HTR-8/SVneo (cell line): Measurements from ENCODE around the gene NF1.

Experiments
- DNase-seq: peaks from one replicate; pipeline ENCODE4 v3.0.0; 2011; ENCODE audit warnings: low spot score, mixed read lengths; ENCODE audit not compliant: insufficient read length
- FAIRE-seq: peaks from 2 replicates; lab custom pipeline; 2011; peaks lifted over from hg19 to GRCh38; lab: Jason Lieb, UNC

The NF1 gene

DNA sequence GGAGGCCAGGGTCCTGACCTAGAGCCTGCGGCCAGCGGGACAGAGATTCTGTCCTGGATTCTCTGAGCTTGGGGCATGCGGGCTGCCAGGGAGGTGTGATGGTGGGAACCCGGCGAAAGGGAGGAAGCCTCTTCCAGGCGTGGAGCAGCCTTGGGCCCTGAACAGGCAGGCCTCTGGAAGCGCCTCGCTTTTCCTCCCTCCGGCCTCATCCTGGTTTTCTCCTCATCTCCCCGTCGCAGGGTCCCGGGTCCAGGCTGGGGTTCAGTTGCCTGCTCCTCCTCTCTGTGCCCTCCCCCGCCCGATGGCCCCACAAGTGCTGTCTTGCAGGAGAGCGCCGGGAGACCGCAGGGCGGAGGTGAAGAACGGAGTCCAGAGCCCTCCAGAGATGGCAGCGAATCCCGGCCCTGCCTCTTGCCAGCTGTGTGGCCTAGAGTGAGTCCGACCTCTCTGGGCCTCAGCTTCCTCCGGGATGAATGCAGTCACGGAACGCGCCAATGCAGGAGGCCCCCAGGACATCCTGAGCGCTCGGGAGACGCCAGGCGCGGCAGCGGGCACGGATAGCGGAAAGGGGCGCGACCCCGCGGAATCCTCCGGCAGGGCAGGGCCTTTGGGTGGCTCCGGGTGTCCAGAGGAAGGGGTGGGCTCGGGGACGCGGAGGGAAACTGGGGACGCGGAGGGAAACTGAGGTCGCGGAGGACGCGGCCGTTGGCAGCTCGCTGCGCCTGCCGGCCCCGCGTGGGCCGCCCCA is 296.1 kb downstream of the NF1 start:
- no peak for DNase-seq
- FAIRE-seq, result no peak

DNA sequence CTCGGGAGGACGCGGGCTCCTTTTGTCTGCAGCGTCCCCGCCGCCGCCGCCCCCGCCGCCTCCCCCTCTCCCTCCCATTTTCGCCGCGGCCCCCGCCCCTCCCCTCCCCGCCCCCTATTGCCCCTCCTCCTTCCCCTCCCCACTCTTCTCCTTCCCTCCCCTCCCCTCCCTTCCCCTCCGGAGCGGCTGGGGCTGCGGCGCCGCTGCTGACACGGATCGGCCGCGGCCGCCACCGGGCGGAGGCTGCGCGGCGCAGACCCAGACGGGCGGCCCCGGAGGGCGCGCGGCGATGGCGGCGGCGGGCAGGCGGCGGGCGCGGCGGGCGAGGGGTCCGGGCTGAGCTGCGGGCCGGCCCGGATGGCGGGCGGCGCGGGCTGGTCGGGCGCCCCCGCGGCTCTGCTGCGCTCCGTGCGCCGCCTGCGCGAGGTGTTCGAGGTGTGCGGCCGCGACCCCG is 296.7 kb downstream of the NF1 start, which contains the start of gene RAB11FIP4:
Gene RAB11FIP4, plus strand, starts transcription at position 180 of the 454 bp plus-strand sequence. Its CDS starts 178 bp downstream, at position 358.
- peak; percentile 57 for DNase-seq
- FAIRE-seq, result peak; percentile 13

DNA sequence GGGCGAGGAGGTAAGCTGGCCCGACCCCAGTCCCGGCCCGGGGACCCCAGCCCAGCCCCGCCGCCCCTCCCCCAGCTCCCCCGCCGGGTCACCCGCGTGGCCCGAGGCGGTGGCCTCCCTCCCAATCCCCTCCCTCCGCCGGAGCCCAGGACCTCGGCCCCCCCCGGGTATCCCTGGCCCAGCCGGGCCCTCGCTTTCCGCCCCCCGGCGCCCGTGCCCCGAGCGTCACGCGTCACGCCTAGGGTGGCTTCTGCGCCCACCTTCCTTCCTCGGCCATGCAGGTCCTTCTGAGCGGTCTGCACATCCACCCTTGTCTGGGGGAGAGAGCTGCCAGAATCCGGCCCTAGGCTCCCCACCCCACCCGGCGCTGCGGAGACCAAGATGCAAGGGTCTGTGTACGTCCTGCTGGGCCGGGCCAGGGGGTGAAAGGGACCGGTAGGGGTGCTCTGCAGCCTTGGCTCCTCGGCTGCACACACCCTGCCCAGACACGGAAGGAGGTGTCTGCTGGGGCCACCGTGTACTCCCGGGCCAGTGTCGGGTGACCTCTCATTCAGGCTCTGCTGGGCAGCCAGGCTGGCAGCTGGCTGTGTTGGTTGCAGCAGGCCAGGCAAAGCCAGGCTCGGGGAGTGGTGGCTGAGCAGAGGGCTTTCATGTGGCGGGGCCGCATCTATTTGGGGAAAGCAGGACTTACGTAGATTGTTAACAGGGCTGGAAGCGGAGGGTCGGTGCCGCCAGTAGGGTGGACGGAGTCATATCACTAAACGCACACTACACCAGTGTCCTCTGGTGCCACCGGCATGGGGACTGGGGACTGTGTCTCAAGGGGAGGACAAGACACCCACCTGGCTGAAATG is 297.5 kb downstream of the NF1 start:
- no peak for DNase-seq
- peak; percentile 38 for FAIRE-seq

DNA sequence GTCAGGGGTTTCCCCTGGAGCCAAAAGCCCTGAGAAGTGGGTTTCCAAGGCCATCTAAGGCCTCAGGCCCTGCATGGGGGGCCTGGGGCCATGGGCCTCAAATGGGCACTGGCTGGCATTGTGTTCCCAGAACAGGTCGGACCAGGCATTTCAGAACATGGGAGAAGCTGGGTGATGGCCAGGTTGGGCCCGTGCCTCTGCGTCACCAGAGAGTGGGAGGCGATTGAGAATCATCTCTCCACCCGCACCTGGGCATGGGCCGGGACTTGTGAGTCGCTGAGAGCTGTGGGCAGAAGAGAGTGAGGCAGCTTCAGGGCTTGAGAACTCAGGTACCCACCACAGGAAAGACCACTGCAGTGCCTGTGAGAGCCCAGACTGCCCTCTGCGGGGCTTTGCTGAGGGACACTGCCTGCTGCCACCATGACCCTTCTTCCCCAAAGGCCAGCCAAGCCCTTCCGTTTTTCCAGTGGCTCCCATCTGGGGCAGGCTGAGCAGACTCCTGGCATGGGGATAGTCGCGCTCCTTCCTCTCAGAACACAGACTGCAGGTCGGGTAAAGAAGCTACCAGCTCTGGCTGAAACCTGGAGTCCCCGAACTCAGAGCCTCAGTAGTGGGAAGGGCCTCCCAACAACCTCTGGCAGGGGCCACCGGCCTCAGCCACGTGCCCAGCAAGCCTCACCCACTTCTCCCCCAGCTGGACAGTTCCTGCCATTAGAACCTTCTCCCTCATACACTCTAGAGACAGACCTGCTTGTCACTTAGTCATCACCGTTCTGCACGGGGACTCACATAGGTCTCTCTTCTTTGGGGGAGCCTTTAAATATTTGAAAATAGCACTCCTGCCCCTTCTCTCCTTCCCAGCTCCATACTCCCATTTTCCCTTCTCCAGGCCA is 298.3 kb downstream of the NF1 start:
- no peak for DNase-seq
- FAIRE-seq, result no peak

DNA sequence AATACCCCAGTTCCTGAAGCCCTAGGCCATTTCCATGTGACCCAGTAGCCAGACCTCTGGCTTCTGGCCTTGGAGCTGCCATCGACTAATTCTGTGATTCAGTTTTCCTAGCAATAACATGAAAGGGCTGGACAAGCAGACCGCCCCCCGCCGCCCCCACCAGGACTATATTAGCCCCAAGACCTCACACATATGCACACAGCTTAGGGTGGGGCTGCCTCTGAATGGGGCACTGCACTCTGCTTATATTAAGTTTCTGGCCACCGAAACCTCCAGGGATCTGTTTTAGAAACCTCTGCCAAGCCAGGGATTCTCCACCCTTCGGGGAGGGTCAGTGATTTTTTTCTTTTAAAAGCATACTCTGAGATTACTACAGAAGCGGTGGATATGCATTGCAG is 299.0 kb downstream of the NF1 start:
- FAIRE-seq (no peak), DNase-seq (no peak)

DNA sequence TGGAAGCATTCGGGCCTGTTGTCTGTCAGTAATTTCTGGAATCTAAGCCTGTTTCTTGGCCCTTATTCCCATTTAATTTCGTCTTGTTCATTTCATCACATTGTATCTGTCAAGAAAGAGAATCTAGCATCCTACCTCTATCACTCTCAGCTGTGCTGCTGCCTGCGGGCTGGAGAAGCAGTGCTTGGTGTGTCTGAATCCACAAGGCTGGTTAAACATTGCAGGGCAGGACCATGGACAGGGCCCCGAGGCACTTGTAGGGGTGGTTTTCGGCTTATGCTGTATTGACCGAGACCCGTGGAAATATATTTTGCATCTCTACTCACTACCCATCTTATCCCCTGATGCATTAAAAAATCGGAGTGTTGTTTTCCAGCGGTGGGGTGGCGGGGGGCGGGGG is 299.8 kb downstream of the NF1 start:
- peak; percentile 52 for DNase-seq
- FAIRE-seq, result peak; percentile 42

DNA sequence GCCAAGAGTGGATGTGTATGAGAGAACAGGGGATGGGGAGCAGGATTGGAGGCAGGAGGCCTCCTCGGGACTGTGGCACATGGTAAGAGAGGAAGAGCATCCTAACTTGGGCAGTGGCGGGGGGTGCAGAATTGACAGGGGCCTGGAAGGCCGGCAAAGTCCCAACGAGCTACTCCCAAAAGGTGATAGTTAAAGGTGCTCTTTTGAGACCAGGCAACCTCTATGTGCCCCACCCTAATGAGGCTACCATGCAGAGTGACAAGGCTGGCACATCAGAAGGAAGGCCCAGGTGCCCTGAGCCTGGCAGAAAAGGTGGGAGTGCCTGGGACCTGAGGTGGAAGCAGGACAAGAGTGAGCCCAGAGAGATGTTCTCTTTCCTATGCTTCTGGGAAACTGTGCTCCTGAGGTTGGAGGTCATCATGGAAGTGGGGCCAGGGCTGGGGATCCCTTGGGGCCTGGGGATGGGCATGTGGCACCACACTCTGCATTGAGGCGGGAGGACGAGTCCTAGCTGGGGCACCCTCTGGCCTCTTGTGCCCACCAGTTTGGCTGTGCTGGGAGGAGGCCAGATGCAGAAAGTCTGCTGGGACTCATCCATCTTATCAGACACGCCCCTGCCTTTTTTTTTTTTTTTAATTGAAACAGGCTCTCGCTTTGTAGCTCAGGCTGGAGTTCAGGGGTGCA is 302.6 kb downstream of the NF1 start:
- FAIRE-seq (no peak), DNase-seq (no peak)

DNA sequence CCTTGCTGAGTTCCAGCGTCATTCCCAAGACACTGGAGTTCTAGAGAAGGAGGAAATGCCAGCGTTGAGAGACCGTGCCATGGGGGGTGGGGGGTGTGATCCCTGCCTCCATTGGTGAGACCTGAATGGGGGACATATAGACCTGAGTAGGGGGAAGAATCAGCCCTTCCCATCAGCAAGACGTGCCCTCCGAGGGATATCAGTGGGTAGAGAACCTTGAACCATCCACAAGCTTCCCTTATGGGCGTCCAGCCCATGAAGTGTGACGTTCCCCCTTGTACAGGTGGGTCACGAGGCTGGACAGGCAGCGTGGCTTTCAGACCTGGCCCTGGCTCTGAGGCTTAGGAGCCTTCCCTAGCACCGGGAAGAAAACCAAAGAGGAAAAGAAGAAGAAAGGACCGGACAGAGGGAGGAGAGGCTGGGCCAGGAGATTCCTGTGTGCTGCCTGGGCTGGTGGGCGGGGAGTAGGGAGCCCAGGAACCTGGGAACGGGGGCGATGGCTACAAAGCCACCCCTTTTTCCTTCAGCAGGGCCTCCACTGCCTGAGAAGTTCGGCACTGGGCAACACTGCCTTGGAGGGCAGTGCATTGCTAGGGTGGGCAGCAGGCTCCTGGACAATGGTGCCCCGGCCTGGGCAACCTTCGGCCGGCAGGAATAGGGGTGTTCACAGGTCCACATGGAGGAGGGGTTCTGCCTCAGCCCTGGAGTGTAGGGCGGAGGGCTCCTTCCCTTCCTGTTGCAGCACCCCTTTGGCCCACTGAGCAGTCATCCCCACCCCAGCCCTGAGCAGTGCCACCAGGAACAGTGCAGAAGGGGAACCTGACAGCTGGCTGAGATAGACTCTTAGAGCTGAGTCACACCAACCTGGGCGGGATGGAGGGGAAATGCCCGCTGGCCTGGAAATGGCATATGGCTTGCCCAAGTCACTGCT is 303.9 kb downstream of the NF1 start:
- FAIRE-seq, result no peak
- no peak for DNase-seq

DNA sequence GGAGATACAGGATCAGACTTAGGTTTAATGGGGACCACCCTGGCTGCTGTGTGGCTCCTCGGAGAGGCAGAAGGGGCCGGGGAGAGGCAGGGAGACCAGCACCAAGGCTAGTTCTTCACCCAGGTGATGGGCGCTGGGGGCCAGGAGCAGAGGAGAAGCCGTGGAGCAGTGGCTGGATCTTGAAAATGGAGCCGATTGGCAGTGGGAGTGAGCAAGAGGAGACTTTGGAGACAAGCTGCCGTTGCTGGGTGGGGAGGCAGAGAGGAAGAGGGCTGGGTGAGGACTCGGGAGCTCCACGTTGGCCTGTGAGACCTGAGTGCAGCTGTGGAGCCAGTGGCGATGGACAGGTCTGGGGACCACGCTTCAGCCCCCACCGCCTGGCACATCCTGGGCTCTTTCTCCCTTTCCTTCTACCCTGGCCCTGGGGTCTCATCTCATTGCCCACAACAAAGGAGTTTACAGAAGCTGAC is 305.7 kb downstream of the NF1 start:
- DNase-seq (no peak), FAIRE-seq (no peak)

DNA sequence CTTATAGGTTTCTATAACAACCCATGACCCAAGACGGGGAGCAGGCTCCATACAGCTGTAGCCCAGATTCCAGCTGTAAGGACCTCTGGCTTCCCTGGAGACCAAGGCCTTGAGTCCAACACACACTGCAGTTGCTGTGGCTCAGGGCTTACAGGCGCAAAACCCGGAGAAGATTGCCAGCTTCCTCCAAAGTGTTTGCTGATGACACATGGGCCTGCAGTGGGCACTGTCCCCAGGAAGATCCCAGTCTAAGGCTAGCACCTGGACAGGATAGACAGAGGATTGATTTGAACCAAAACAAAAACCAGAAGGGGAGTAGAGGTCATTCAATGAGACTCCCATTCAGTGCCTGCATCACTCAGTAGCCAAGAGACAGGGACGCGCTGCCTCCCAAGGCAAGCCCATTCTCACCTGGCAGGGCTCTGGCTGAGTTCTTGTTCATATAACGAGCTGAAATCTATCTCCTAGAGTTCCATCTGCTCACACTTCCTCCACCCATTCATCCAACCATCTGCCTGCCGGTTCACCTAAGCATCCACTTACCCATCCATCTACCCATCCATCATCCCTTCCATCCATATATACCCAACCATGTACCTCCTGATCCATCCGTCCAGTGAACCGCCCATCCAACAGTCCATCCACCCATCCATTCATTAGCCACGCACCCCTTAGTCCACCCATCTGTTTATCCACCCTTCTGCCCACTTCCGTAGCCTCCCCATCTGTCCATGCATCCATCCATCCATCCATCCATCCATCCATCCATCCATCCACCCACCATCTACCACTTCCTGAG is 306.9 kb downstream of the NF1 start:
- DNase-seq (no peak), FAIRE-seq (peak; percentile 40)

DNA sequence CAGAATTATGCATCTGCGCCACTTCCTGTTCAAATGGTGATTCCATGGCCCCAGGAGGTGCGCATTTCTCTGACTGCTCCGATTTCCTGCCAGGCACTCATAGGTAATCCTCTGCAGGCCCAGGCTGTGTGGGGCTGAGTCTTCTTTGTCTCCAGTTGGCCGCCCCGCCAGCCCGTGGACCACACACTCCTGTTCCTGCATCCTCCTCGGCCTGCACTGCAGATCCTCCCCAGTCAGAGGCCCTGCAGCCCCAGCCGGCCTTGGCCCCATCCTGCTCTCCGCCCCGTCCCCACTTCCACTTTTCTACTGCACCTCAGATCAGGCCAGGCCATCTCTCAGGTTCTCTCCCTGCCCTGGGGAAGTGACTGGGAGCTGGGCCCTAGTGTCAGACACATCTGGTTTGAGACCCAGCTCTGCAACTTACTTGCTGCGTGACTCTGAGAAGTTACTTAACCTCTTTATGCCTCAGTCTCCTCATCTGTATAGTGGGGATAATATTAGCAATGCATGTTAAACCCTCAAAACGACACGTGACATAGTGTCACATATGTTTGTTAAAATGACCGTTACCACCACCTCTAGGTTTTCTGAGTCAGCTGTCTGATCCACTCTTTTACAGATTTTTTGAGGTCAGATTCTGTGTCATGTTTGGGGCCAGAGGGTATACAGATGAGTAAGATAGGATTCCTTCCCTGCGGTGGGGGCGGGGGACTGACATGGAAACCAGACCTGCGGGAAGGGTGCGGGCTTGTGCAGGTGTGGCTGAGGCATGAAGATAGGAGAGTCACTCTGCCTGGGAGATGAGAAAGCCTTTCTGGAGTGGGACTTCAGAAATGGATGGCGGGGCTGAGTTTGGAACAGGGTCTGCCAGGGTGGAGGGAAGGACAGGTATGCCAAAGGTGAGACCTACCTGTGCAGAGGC is 309.5 kb downstream of the NF1 start:
- no peak for FAIRE-seq
- DNase-seq, result no peak

DNA sequence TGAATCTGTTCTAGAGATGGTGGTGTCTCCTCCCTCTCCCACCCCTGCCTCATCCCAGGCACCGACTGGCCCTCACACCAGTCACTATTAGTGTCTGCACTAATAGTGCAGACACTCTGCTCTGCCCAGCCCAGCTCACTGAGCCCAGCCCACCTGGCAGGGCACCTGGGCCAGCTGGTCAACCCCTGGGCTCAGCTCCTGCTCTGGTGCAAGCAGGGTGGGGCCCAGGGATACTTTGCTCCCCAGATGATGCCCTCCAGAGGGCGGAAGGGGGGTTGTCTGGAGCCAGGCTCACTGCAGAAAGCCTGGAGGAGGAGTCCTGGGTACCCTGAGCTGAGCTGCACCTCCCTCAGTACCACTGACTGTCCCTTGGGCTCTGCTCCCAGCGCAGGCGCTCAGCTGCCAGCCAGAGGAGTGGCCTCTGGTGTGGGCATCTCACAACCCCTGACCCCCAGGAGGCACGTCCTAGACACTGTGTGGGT is 311.2 kb downstream of the NF1 start:
- no peak for DNase-seq
- no peak for FAIRE-seq

DNA sequence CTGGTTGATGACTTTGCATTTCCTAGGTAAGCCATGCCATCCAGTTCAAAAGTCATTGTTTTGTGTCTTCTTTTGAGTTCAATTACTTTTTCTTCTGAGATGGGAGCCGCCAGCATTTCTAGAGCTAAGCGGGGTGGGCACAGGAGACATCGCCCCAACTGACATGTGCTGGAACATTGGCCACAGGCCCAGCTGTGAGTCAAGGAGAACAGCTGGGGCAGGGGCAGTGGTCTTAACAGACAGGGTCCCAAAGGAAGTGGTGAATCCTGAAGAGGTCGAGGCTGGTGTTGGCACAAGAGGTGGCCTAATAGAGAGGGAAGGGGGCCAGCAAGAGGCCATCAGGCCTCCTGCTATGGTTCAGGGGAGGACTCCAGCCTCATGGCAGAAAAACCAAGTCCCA is 313.8 kb downstream of the NF1 start:
- DNase-seq, result no peak
- no peak for FAIRE-seq

DNA sequence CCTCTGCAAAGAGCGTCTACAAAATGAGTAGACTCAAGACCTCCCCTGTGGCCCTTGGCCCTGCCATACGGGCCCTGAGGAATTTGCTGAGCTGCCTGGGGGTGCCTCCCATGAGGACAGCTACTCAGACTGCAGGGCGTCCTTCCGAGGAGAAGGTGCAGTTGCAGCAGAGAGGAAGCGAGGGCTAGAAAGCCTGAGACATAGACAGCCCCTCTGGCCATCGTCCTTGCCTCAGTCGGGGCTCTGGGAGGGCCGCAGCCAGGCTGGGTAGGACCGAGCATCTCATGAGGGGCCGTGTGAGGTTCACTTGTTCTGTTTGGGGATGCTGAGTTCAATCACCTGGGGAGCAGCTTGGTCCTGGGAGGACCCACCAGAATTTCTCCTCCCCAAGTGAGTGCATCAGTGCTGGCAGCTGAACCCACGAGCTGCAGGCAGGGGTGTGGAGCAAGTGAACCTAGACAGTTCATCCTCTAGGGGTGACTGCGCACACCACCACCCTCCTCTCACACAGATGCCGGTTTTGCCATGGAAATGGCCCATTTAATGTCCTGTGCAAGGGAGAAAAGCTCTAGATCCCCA is 317.0 kb downstream of the NF1 start:
- no peak for FAIRE-seq
- DNase-seq, result no peak

DNA sequence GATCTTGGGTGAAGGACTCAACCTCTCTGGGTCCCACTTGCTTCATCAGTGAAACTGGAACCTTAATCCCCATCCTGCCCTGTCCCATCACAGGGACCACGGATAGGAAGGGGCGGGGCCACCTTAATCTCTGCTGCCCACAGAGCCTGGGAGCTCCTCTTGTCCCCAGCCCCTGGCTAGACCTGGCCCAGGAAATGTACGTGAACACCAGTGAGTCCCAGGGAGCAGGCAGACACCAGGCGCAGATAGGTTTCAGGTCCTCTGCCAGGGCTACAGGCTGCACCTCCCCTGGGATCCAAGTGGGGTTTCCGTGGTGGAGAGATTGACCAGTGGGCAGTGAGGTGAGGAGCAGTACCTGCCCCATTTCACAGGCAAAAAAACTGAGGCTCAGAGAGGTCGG is 317.7 kb downstream of the NF1 start:
- DNase-seq (no peak), FAIRE-seq (no peak)

DNA sequence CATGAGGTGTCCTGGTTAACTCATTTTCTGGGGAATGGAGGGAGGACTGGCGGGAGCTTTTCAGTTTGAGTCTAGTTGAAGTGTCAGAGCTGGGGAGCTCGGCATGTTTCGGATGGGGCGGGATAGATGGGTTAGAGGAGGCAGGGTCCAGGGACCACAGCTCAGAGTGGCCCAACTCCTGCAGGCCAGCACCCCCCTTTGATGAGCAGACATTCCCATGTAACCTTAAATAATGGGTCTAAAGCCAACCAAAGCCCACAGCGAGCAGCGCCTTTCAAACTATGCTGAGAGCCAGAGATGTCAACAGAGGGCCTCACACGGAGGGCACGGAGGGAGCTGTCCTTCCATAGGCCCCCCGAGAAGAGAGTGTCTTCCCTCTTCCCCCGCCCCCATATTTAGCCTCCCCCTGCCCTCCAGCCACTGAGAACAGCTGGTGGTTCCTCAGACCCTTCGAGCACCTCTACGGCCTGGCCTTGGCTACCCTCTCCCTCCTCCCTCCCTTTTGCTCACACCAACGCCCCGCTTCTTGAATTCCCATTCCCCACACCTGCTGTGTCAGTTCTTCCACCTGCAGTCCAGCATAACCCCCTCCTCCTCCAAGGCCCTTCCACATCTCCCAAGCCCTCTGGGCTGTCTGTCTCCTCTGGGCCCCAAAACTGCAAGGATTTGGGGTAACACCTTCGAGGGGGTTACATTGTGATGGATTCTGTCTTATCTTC is 318.5 kb downstream of the NF1 start:
- DNase-seq (no peak), FAIRE-seq (no peak)
